ENCODE data around the gene RBMX.
"Not testable (repeated sequence)": the region's sequence is repeated elsewhere in the genome, so short reads cannot be mapped to it uniquely, and the experiment has no call there.

The RBMX gene

DNA sequence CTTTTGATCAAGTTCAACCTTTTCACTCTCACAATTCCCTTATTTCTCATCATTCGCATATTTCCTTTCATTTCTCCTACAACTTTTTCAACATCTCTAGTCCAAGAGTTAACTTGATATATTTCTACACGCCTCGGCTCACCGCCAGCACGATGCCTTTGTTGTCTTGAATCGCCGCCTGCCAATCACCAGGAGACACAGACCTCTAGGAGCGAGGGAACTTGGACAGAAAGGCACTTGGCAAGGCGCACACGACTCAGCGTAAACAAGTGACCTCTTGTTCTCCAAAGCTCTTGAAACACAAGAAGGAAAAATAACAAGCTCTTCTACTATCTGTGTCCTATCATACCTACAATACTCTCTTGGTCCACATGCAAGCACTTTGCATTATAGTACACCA lies 27.1 kb upstream of the RBMX start:
- H3K9ac ChIP-seq (ENCODE audit: low read length in 5 of 5) = no peak overlapping the region
- peaks cover 0 to 19% (median 11%) of the 10 kb centered on the region in 5 donors for H3K4me1 ChIP-seq (ENCODE audit: control insufficient read depth in 5 of 5, insufficient read depth in 5 of 5, low read length in 5 of 5)
- H3K9me3 ChIP-seq (ENCODE audit: control insufficient read depth in 5 of 5, low read length in 5 of 5) = no peaks in the 10 kb centered on the region
- H3K27ac ChIP-seq (ENCODE audit: low read depth, low read length) = no peak overlapping the region
- H3K4me3 ChIP-seq (ENCODE audit: low read depth in 1 of 5, low read length in 5 of 5) = no peak overlapping the region
- peaks cover 0 to 3% (median 1%) of the 10 kb centered on the region in 5 donors for H3K27me3 ChIP-seq (ENCODE audit: control insufficient read depth in 5 of 5, insufficient read depth in 4 of 5, low read length in 5 of 5)
- H3K36me3 ChIP-seq (ENCODE audit: control insufficient read depth in 5 of 5, insufficient read depth in 5 of 5, low read length in 5 of 5) = no peaks in the 10 kb centered on the region

- H3K27ac ChIP-seq (ENCODE audit: low read depth, low read length) = no peak overlapping the region
- no peak overlapping the region for H3K9ac ChIP-seq (ENCODE audit: low read length in 5 of 5)
- peaks cover 0 to 3% (median 0%) of the 10 kb centered on the region in 5 donors for H3K27me3 ChIP-seq (ENCODE audit: control insufficient read depth in 5 of 5, insufficient read depth in 4 of 5, low read length in 5 of 5)
- no peaks in the 10 kb centered on the region for H3K36me3 ChIP-seq (ENCODE audit: control insufficient read depth in 5 of 5, insufficient read depth in 5 of 5, low read length in 5 of 5)
- no peak overlapping the region for H3K4me3 ChIP-seq (ENCODE audit: low read depth in 1 of 5, low read length in 5 of 5)
- H3K4me1 ChIP-seq (ENCODE audit: control insufficient read depth in 5 of 5, insufficient read depth in 5 of 5, low read length in 5 of 5) = peaks cover 0 to 19% (median 11%) of the 10 kb centered on the region in 5 donors
- H3K9me3 ChIP-seq (ENCODE audit: control insufficient read depth in 5 of 5, low read length in 5 of 5) = no peaks in the 10 kb centered on the region
Measured at GRCh38 chrX:136906921-136907510, 26.5 kb upstream of the RBMX start.

DNA sequence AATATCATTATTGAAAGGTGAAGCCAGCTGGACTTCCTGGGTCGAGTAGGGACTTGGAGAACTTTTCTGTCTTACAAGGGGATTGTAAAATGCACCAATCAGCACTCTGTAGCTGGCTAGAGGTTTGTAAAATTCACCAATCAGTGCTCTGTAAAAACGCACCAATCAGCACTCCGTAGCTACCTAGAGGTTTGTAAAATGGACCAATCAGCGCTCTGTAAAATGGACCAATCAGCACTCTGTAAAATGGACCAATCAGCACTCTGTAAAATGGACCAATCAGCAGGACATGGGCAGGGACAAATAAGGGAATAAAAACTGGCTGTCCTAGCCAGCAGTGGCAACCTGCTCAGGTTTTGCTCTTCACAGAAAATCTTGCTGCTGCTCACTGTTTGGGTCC lies 23.5 kb upstream of the RBMX start:
- H3K4me1 ChIP-seq (ENCODE audit: control insufficient read depth in 5 of 5, insufficient read depth in 5 of 5, low read length in 5 of 5); H3K27ac ChIP-seq (ENCODE audit: low read depth, low read length); H3K4me3 ChIP-seq (ENCODE audit: low read depth in 1 of 5, low read length in 5 of 5); H3K9me3 ChIP-seq (ENCODE audit: control insufficient read depth in 5 of 5, low read length in 5 of 5); H3K9ac ChIP-seq (ENCODE audit: low read length in 5 of 5); H3K27me3 ChIP-seq (ENCODE audit: control insufficient read depth in 5 of 5, insufficient read depth in 4 of 5, low read length in 5 of 5); H3K36me3 ChIP-seq (ENCODE audit: control insufficient read depth in 5 of 5, insufficient read depth in 5 of 5, low read length in 5 of 5): not testable (repeated sequence)

- not testable (repeated sequence) for H3K27ac ChIP-seq (ENCODE audit: low read depth, low read length); H3K4me1 ChIP-seq (ENCODE audit: control insufficient read depth in 5 of 5, insufficient read depth in 5 of 5, low read length in 5 of 5); H3K36me3 ChIP-seq (ENCODE audit: control insufficient read depth in 5 of 5, insufficient read depth in 5 of 5, low read length in 5 of 5); H3K9ac ChIP-seq (ENCODE audit: low read length in 5 of 5); H3K27me3 ChIP-seq (ENCODE audit: control insufficient read depth in 5 of 5, insufficient read depth in 4 of 5, low read length in 5 of 5); H3K4me3 ChIP-seq (ENCODE audit: low read depth in 1 of 5, low read length in 5 of 5); H3K9me3 ChIP-seq (ENCODE audit: control insufficient read depth in 5 of 5, low read length in 5 of 5)
Measured at GRCh38 chrX:136900071-136900470, 19.5 kb upstream of the RBMX start.

- Histone ChIP-seq H3K36me3 (ENCODE audit: control insufficient read depth in 5 of 5, insufficient read depth in 5 of 5, low read length in 5 of 5) (no peaks in the 10 kb centered on the region), H3K27me3 (ENCODE audit: control insufficient read depth in 5 of 5, insufficient read depth in 4 of 5, low read length in 5 of 5) (no peaks in the 10 kb centered on the region), H3K27ac (ENCODE audit: low read depth, low read length) (no peak overlapping the region)
Measured at GRCh38 chrX:136899221-136899620, 18.7 kb upstream of the RBMX start.

GRCh38 chrX:136898752-136899151 lies 18.2 kb upstream of the RBMX start:
- H3K4me3 ChIP-seq (ENCODE audit: low read depth in 1 of 5, low read length in 5 of 5); H3K9ac ChIP-seq (ENCODE audit: low read length in 5 of 5); H3K27ac ChIP-seq (ENCODE audit: low read depth, low read length); H3K9me3 ChIP-seq (ENCODE audit: control insufficient read depth in 5 of 5, low read length in 5 of 5); H3K27me3 ChIP-seq (ENCODE audit: control insufficient read depth in 5 of 5, insufficient read depth in 4 of 5, low read length in 5 of 5); H3K4me1 ChIP-seq (ENCODE audit: control insufficient read depth in 5 of 5, insufficient read depth in 5 of 5, low read length in 5 of 5); H3K36me3 ChIP-seq (ENCODE audit: control insufficient read depth in 5 of 5, insufficient read depth in 5 of 5, low read length in 5 of 5): not testable (repeated sequence)

More at GRCh38 chrX:136899221-136899620, 18.7 kb upstream of the RBMX start:
- Histone ChIP-seq H3K4me1 (ENCODE audit: control insufficient read depth in 5 of 5, insufficient read depth in 5 of 5, low read length in 5 of 5) (no peaks in the 10 kb centered on the region), H3K4me3 (ENCODE audit: low read depth in 1 of 5, low read length in 5 of 5) (no peak overlapping the region), H3K9ac (ENCODE audit: low read length in 5 of 5) (no peak overlapping the region), H3K9me3 (ENCODE audit: control insufficient read depth in 5 of 5, low read length in 5 of 5) (no peaks in the 10 kb centered on the region)

DNA sequence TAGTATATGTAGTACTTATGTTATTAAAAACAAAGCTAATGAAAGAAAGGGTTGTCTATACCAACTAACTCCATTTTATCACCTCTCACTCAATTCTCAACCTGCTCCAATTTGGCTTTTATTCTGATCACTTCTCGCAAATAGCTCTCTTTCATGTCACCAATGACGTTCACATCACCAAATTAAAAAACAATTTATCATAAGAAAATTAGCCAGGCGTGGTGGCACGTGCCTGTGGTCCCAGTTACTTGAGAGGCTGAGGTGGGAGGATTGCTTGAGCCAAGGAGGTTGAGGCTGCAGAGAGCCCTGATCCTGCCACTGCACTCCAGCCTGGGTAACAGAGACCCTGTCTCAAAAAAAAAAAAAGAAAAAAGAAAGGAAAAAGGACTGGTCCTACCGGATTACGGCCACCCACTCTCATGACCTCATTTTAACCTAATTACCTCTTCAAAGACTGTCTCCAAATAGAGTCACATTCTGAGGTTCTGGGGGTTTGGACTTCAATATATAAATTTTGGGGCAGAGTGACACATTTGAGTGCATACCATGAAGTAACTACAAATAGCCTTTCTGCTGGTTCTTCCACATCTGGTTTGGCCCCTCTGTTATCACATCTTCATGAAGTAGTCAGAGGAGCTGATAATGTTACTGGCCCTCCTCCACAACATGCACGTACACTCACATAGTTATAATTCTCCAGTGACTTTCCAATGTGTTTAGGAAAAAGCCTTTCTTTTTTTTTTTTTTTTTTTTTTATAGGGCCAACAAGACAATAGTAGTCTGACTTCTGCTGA lies 15.8 kb upstream of the RBMX start:
- no peak overlapping the region for H3K27ac ChIP-seq (ENCODE audit: low read depth, low read length)
- no peaks in the 10 kb centered on the region for H3K4me1 ChIP-seq (ENCODE audit: control insufficient read depth in 5 of 5, insufficient read depth in 5 of 5, low read length in 5 of 5)

DNA sequence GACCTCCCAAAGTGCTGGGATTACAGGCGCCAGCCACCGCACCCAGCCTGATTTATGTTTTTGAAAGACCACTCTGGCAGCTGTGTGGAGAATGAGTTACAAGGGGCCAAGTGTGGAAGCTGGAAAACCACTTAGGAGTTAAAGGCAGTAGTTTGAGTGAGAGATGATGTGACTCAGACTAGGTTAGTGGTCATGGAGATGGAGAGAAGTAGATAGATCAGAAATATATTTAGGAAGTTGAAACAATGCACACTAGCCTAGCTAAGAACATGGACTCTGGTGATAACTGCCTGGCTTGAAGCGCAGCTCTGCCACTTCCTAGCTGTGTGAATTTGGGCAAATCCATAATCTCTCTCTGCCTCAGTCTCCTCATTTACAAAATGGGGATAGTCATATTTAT lies 11.9 kb upstream of the RBMX start:
- H3K9ac ChIP-seq (ENCODE audit: low read length in 5 of 5) = no peak overlapping the region
- H3K4me1 ChIP-seq (ENCODE audit: control insufficient read depth in 5 of 5, insufficient read depth in 5 of 5, low read length in 5 of 5) = no peaks in the 10 kb centered on the region
- no peaks in the 10 kb centered on the region for H3K9me3 ChIP-seq (ENCODE audit: control insufficient read depth in 5 of 5, low read length in 5 of 5)
- H3K4me3 ChIP-seq (ENCODE audit: low read depth in 1 of 5, low read length in 5 of 5) = no peak overlapping the region
- H3K27ac ChIP-seq (ENCODE audit: low read depth, low read length) = no peak overlapping the region
- no peaks in the 10 kb centered on the region for H3K36me3 ChIP-seq (ENCODE audit: control insufficient read depth in 5 of 5, insufficient read depth in 5 of 5, low read length in 5 of 5)
- H3K27me3 ChIP-seq (ENCODE audit: control insufficient read depth in 5 of 5, insufficient read depth in 4 of 5, low read length in 5 of 5) = no peaks in the 10 kb centered on the region

More for the DNA sequence above, 15.8 kb upstream of the RBMX start:
- Histone ChIP-seq H3K4me3 (ENCODE audit: low read depth in 1 of 5, low read length in 5 of 5) (no peak overlapping the region), H3K9me3 (ENCODE audit: control insufficient read depth in 5 of 5, low read length in 5 of 5) (no peaks in the 10 kb centered on the region), H3K27me3 (ENCODE audit: control insufficient read depth in 5 of 5, insufficient read depth in 4 of 5, low read length in 5 of 5) (no peaks in the 10 kb centered on the region), H3K36me3 (ENCODE audit: control insufficient read depth in 5 of 5, insufficient read depth in 5 of 5, low read length in 5 of 5) (no peaks in the 10 kb centered on the region), H3K9ac (ENCODE audit: low read length in 5 of 5) (no peak overlapping the region)

GRCh38 chrX:136890596-136890995 lies 10.1 kb upstream of the RBMX start:
- not testable (repeated sequence) for H3K9ac ChIP-seq (ENCODE audit: low read length in 5 of 5); H3K27me3 ChIP-seq (ENCODE audit: control insufficient read depth in 5 of 5, insufficient read depth in 4 of 5, low read length in 5 of 5); H3K36me3 ChIP-seq (ENCODE audit: control insufficient read depth in 5 of 5, insufficient read depth in 5 of 5, low read length in 5 of 5); H3K4me1 ChIP-seq (ENCODE audit: control insufficient read depth in 5 of 5, insufficient read depth in 5 of 5, low read length in 5 of 5); H3K27ac ChIP-seq (ENCODE audit: low read depth, low read length); H3K9me3 ChIP-seq (ENCODE audit: control insufficient read depth in 5 of 5, low read length in 5 of 5); H3K4me3 ChIP-seq (ENCODE audit: low read depth in 1 of 5, low read length in 5 of 5)

- no peaks in the 10 kb centered on the region for H3K27me3 ChIP-seq (ENCODE audit: control insufficient read depth in 5 of 5, insufficient read depth in 4 of 5, low read length in 5 of 5)
- no peak overlapping the region for H3K4me3 ChIP-seq (ENCODE audit: low read depth in 1 of 5, low read length in 5 of 5)
- no peaks in the 10 kb centered on the region for H3K4me1 ChIP-seq (ENCODE audit: control insufficient read depth in 5 of 5, insufficient read depth in 5 of 5, low read length in 5 of 5)
- no peaks in the 10 kb centered on the region for H3K9me3 ChIP-seq (ENCODE audit: control insufficient read depth in 5 of 5, low read length in 5 of 5)
- no peak overlapping the region for H3K9ac ChIP-seq (ENCODE audit: low read length in 5 of 5)
- no peaks in the 10 kb centered on the region for H3K36me3 ChIP-seq (ENCODE audit: control insufficient read depth in 5 of 5, insufficient read depth in 5 of 5, low read length in 5 of 5)
- H3K27ac ChIP-seq (ENCODE audit: low read depth, low read length) = no peak overlapping the region
Measured at GRCh38 chrX:136889269-136889668, 8.7 kb upstream of the RBMX start.

Data from subcutaneous abdominal adipose tissue (tissue), 5 donors.